PFSK-1 (cell line): ENCODE measurements around the gene YWHAQ.

Source experiments
- FOXP2 ChIP-seq: optimal IDR thresholded peaks from 2 replicates; pipeline ENCODE3; 2011; ENCODE audit warnings: borderline replicate concordance, control low read depth, inconsistent platforms; ENCODE audit not compliant: insufficient read depth; ENCODE audit errors: extremely low read length, extremely low read depth
- POLR2AphosphoS5 ChIP-seq: IDR thresholded peaks from 2 replicates; pipeline ENCODE4 v1.6.1; 2012; ENCODE audit warnings: low read depth, mild to moderate bottlenecking, control low read depth, low read length, moderate library complexity
- SIN3A ChIP-seq: IDR thresholded peaks from 2 replicates; pipeline ENCODE4 v1.6.1; 2012; ENCODE audit warnings: mild to moderate bottlenecking, low read length, moderate library complexity, borderline replicate concordance; ENCODE audit not compliant: insufficient read depth
- TAF1 ChIP-seq: IDR thresholded peaks from 2 replicates; pipeline ENCODE4 v1.6.1; 2012; ENCODE audit warnings: low read length, control low read depth, borderline replicate concordance; ENCODE audit not compliant: insufficient read depth
- TF ChIP-seq, protein P1 (sequence below), 2 experiments: IDR thresholded peaks; 2 replicates each; pipeline versions ENCODE4 v1.6.1 to v1.8.0; 2011 to 2012; ENCODE audit warnings: low read depth in 2 of 2, low read length in 2 of 2, control low read depth in 1 of 2, inconsistent platforms in 1 of 2, mild to moderate bottlenecking in 1 of 2, moderate library complexity in 1 of 2; ENCODE audit not compliant: insufficient read depth in 1 of 2

YWHAQ gene

DNA sequence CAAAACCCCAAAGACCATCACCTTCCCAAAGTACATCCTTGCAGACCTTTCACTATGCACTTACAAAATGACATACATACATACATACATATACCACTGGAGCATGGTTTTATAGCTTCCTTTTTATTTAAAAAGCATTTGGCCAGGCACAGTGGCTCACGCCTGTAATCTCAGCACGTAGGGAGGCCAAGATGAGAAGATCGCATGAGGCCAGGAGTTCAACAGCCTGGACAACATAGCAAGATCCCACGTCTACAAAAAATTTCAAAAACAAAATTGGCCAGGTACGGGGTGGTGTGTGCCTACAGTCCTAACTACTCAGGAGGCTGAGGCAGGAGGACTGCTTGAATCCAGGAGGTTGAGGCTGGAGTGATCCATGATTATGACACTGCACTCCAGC, 45.3 kb downstream of the YWHAQ start:
- TF ChIP-seq FOXP2 (no peak), POLR2AphosphoS5 (no peak), SIN3A (no peak), TAF1 (no peak)
- TF ChIP-seq, protein P1, sequence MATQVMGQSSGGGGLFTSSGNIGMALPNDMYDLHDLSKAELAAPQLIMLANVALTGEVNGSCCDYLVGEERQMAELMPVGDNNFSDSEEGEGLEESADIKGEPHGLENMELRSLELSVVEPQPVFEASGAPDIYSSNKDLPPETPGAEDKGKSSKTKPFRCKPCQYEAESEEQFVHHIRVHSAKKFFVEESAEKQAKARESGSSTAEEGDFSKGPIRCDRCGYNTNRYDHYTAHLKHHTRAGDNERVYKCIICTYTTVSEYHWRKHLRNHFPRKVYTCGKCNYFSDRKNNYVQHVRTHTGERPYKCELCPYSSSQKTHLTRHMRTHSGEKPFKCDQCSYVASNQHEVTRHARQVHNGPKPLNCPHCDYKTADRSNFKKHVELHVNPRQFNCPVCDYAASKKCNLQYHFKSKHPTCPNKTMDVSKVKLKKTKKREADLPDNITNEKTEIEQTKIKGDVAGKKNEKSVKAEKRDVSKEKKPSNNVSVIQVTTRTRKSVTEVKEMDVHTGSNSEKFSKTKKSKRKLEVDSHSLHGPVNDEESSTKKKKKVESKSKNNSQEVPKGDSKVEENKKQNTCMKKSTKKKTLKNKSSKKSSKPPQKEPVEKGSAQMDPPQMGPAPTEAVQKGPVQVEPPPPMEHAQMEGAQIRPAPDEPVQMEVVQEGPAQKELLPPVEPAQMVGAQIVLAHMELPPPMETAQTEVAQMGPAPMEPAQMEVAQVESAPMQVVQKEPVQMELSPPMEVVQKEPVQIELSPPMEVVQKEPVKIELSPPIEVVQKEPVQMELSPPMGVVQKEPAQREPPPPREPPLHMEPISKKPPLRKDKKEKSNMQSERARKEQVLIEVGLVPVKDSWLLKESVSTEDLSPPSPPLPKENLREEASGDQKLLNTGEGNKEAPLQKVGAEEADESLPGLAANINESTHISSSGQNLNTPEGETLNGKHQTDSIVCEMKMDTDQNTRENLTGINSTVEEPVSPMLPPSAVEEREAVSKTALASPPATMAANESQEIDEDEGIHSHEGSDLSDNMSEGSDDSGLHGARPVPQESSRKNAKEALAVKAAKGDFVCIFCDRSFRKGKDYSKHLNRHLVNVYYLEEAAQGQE (IDR thresholded peaks at IDR 0.05; ENCODE audit: insufficient read depth in 1 of 2, low read depth in 2 of 2, low read length in 2 of 2) = no peak

- TF ChIP-seq TAF1 (no peak), SIN3A (no peak), POLR2AphosphoS5 (no peak), FOXP2 (no peak)
- TF ChIP-seq, protein P1 (IDR thresholded peaks at IDR 0.05; ENCODE audit: insufficient read depth in 1 of 2, low read depth in 2 of 2, low read length in 2 of 2) = no peak
Observed at GRCh38 chr2:9582624-9583023, 48.2 kb downstream of the YWHAQ start.

- TF ChIP-seq POLR2AphosphoS5 = no peak
- TF ChIP-seq FOXP2 = no peak
- no peak for TF ChIP-seq SIN3A
- no peak for TF ChIP-seq TAF1
- TF ChIP-seq, protein P1 (IDR thresholded peaks at IDR 0.05; ENCODE audit: insufficient read depth in 1 of 2, low read depth in 2 of 2, low read length in 2 of 2) = no peak
Observed at GRCh38 chr2:9578467-9579235, 52.1 kb downstream of the YWHAQ start.

- no peak for TF ChIP-seq FOXP2
- TF ChIP-seq TAF1 = no peak
- TF ChIP-seq, protein P1 (IDR thresholded peaks at IDR 0.05; ENCODE audit: insufficient read depth in 1 of 2, low read depth in 2 of 2, low read length in 2 of 2) = no peak
- no peak for TF ChIP-seq SIN3A
- no peak for TF ChIP-seq POLR2AphosphoS5
Observed at GRCh38 chr2:9574331-9574730, 56.5 kb downstream of the YWHAQ start.

- TF ChIP-seq, protein P1 (IDR thresholded peaks at IDR 0.05; ENCODE audit: insufficient read depth in 1 of 2, low read depth in 2 of 2, low read length in 2 of 2) = no peak
- TF ChIP-seq SIN3A (no peak), POLR2AphosphoS5 (no peak), TAF1 (no peak), FOXP2 (no peak)
Observed at GRCh38 chr2:9573840-9574239, 57.0 kb downstream of the YWHAQ start.
